ENCODE data around the gene ATXN3L.

DNA sequence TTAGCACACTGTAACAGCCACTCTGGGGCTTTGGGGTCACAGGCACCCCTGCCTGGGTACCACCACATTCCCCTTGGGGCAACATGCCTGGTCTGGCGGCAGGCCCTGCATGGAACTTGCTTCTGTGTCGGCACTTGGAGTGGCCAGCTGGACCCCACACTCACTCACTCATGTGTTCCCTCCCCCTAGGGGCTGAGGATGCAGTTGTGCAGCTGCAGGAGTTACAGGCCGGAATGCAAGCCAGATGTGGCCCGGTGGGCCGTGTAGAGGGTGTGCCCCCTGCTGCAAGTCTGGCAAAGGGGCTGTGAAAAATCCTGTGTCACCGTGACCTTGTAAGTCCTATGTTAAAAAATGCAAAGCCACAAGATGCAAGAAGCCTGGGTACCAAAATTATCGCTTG is 34.2 kb downstream of the ATXN3L start:
- TF ChIP-seq, protein P1, sequence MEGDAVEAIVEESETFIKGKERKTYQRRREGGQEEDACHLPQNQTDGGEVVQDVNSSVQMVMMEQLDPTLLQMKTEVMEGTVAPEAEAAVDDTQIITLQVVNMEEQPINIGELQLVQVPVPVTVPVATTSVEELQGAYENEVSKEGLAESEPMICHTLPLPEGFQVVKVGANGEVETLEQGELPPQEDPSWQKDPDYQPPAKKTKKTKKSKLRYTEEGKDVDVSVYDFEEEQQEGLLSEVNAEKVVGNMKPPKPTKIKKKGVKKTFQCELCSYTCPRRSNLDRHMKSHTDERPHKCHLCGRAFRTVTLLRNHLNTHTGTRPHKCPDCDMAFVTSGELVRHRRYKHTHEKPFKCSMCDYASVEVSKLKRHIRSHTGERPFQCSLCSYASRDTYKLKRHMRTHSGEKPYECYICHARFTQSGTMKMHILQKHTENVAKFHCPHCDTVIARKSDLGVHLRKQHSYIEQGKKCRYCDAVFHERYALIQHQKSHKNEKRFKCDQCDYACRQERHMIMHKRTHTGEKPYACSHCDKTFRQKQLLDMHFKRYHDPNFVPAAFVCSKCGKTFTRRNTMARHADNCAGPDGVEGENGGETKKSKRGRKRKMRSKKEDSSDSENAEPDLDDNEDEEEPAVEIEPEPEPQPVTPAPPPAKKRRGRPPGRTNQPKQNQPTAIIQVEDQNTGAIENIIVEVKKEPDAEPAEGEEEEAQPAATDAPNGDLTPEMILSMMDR (tag by site-specific recombination; IDR thresholded peaks at IDR 0.05), result no peak
- TF ChIP-seq, protein P2, sequence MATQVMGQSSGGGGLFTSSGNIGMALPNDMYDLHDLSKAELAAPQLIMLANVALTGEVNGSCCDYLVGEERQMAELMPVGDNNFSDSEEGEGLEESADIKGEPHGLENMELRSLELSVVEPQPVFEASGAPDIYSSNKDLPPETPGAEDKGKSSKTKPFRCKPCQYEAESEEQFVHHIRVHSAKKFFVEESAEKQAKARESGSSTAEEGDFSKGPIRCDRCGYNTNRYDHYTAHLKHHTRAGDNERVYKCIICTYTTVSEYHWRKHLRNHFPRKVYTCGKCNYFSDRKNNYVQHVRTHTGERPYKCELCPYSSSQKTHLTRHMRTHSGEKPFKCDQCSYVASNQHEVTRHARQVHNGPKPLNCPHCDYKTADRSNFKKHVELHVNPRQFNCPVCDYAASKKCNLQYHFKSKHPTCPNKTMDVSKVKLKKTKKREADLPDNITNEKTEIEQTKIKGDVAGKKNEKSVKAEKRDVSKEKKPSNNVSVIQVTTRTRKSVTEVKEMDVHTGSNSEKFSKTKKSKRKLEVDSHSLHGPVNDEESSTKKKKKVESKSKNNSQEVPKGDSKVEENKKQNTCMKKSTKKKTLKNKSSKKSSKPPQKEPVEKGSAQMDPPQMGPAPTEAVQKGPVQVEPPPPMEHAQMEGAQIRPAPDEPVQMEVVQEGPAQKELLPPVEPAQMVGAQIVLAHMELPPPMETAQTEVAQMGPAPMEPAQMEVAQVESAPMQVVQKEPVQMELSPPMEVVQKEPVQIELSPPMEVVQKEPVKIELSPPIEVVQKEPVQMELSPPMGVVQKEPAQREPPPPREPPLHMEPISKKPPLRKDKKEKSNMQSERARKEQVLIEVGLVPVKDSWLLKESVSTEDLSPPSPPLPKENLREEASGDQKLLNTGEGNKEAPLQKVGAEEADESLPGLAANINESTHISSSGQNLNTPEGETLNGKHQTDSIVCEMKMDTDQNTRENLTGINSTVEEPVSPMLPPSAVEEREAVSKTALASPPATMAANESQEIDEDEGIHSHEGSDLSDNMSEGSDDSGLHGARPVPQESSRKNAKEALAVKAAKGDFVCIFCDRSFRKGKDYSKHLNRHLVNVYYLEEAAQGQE (tag by site-specific recombination; IDR thresholded peaks at IDR 0.05), result no peak
- TF ChIP-seq ZFP41 (tag by site-specific recombination; IDR thresholded peaks at IDR 0.05; ENCODE audit: borderline replicate concordance) (no peak), ZBTB1 (tag by site-specific recombination; IDR thresholded peaks at IDR 0.05) (no peak), ZNF777 (tag by site-specific recombination; IDR thresholded peaks at IDR 0.05; ENCODE audit: borderline replicate concordance) (no peak), ZNF76 (tag by site-specific recombination; IDR thresholded peaks at IDR 0.05; ENCODE audit: borderline replicate concordance, low read depth) (no peak), KLF16 (tag by site-specific recombination; IDR thresholded peaks at IDR 0.05) (no peak), SP2 (tag by site-specific recombination; IDR thresholded peaks at IDR 0.05) (no peak)
- TF ChIP-seq, protein P3, sequence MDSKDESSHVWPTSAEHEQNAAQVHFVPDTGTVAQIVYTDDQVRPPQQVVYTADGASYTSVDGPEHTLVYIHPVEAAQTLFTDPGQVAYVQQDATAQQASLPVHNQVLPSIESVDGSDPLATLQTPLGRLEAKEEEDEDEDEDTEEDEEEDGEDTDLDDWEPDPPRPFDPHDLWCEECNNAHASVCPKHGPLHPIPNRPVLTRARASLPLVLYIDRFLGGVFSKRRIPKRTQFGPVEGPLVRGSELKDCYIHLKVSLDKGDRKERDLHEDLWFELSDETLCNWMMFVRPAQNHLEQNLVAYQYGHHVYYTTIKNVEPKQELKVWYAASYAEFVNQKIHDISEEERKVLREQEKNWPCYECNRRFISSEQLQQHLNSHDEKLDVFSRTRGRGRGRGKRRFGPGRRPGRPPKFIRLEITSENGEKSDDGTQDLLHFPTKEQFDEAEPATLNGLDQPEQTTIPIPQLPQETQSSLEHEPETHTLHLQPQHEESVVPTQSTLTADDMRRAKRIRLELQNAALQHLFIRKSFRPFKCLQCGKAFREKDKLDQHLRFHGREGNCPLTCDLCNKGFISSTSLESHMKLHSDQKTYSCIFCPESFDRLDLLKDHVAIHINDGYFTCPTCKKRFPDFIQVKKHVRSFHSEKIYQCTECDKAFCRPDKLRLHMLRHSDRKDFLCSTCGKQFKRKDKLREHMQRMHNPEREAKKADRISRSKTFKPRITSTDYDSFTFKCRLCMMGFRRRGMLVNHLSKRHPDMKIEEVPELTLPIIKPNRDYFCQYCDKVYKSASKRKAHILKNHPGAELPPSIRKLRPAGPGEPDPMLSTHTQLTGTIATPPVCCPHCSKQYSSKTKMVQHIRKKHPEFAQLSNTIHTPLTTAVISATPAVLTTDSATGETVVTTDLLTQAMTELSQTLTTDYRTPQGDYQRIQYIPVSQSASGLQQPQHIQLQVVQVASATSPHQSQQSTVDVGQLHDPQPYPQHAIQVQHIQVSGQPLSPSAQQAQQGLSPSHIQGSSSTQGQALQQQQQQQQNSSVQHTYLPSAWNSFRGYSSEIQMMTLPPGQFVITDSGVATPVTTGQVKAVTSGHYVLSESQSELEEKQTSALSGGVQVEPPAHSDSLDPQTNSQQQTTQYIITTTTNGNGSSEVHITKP (tag by site-specific recombination; IDR thresholded peaks at IDR 0.05), result no peak

Data from HEK293 (cell line).